Trophoblast cell (in vitro differentiated cells and primary cell): Measurements from ENCODE around the gene SLIRP.

ENCODE experiments used
- DNase-seq, 2 donors: peaks; one replicate each; pipeline ENCODE4 v3.0.0-alpha.2; 2016
- H2AFZ ChIP-seq: 2 replicates; pipeline ENCODE4 v1.6.1; 2013; ENCODE audit warnings: low read length, moderate library complexity, mild to moderate bottlenecking; ENCODE audit not compliant: insufficient read depth, poor library complexity
- H2AK5ac ChIP-seq: 2 replicates; pipeline ENCODE4 v1.6.1; 2013; ENCODE audit warnings: mild to moderate bottlenecking, low read length
- H2BK120ac ChIP-seq: 2 replicates; pipeline ENCODE4 v1.6.1; 2013; ENCODE audit warnings: low read length, mild to moderate bottlenecking, moderate library complexity; ENCODE audit not compliant: insufficient read depth, poor library complexity
- H2BK12ac ChIP-seq: 2 replicates; pipeline ENCODE4 v1.6.1; 2013; ENCODE audit warnings: mild to moderate bottlenecking, low read length, moderate library complexity
- H2BK5ac ChIP-seq: 2 replicates; pipeline ENCODE4 v1.6.1; 2013; ENCODE audit warnings: low read length, low read depth, moderate library complexity, mild to moderate bottlenecking; ENCODE audit not compliant: poor library complexity
- H3K14ac ChIP-seq: 2 replicates; pipeline ENCODE4 v1.6.1; 2013; ENCODE audit warnings: mild to moderate bottlenecking, low read length
- H3K18ac ChIP-seq: 2 replicates; pipeline ENCODE4 v1.6.1; 2013; ENCODE audit warnings: mild to moderate bottlenecking, low read length
- H3K23ac ChIP-seq: 2 replicates; pipeline ENCODE4 v1.6.1; 2013; ENCODE audit warnings: low read length
- H3K27ac ChIP-seq: 2 replicates; pipeline ENCODE4 v1.5.1; 2013; ENCODE audit warnings: low read depth, mild to moderate bottlenecking, inconsistent platforms, low read length, moderate library complexity
- H3K27me3 ChIP-seq: 2 replicates; pipeline ENCODE4 v1.6.1; 2013; ENCODE audit warnings: inconsistent platforms, mild to moderate bottlenecking, low read length, moderate library complexity; ENCODE audit not compliant: insufficient read depth
- H3K36me3 ChIP-seq, 2 experiments: 1 replicate in 1 of 2; 2 replicates in 1 of 2; pipeline ENCODE4 v1.6.1; 2013; ENCODE audit warnings: low read length in 2 of 2, mild to moderate bottlenecking in 2 of 2, moderate library complexity in 1 of 2; ENCODE audit not compliant: insufficient read depth in 2 of 2, control insufficient read depth in 1 of 2
- H3K4ac ChIP-seq: 2 replicates; pipeline ENCODE4 v1.6.1; 2013; ENCODE audit warnings: low read depth, mild to moderate bottlenecking, low read length, moderate library complexity
- H3K4me1 ChIP-seq, 2 experiments: 1 replicate in 1 of 2; 2 replicates in 1 of 2; pipeline ENCODE4 v1.6.1; 2013; ENCODE audit warnings: low read length in 2 of 2, mild to moderate bottlenecking in 2 of 2, moderate library complexity in 1 of 2; ENCODE audit not compliant: insufficient read depth in 2 of 2, control insufficient read depth in 1 of 2
- H3K4me2 ChIP-seq: 2 replicates; pipeline ENCODE4 v1.6.1; 2013; ENCODE audit warnings: inconsistent platforms, mild to moderate bottlenecking, low read length, moderate library complexity
- H3K4me3 ChIP-seq: 2 replicates; pipeline ENCODE4 v1.5.1; 2013; ENCODE audit warnings: mild to moderate bottlenecking, low read depth, low read length, inconsistent platforms
- H3K79me1 ChIP-seq: one replicate; pipeline ENCODE4 v1.6.1; 2013; ENCODE audit warnings: low read length
- H3K79me2 ChIP-seq: 2 replicates; pipeline ENCODE4 v1.6.1; 2013; ENCODE audit warnings: low read length, mild to moderate bottlenecking; ENCODE audit not compliant: control insufficient read depth, insufficient read depth, poor library complexity
- H3K9ac ChIP-seq: 2 replicates; pipeline ENCODE4 v1.6.1; 2013; ENCODE audit warnings: mild to moderate bottlenecking, low read length
- H3K9me3 ChIP-seq: 2 replicates; pipeline ENCODE4 v1.6.1; 2013; ENCODE audit warnings: low read depth, mild to moderate bottlenecking, control low read depth, inconsistent platforms, low read length; ENCODE audit not compliant: insufficient read depth
- H4K12ac ChIP-seq: 2 replicates; pipeline ENCODE4 v1.6.1; 2013; ENCODE audit warnings: low read depth, mild to moderate bottlenecking, low read length, moderate library complexity
- H4K8ac ChIP-seq: 2 replicates; pipeline ENCODE4 v1.6.1; 2013; ENCODE audit warnings: low read depth, mild to moderate bottlenecking, low read length, moderate library complexity
- H4K91ac ChIP-seq: one replicate; pipeline ENCODE4 v1.6.1; 2013; ENCODE audit warnings: low read depth, mild to moderate bottlenecking, low read length, moderate library complexity
- WGBS: extraction: QIAGEN DNeasy Blood & Tissue Kit; methylation state at CpG from one replicate; pipeline ENCODE4 v1.1.7; 2013; ENCODE audit warnings: missing lambda C conversion rate; ENCODE audit not compliant: insufficient read length, insufficient coverage; ENCODE audit errors: extremely low coverage; 5-methylcytosine and 5-hydroxymethylcytosine counted together

SLIRP gene

DNA sequence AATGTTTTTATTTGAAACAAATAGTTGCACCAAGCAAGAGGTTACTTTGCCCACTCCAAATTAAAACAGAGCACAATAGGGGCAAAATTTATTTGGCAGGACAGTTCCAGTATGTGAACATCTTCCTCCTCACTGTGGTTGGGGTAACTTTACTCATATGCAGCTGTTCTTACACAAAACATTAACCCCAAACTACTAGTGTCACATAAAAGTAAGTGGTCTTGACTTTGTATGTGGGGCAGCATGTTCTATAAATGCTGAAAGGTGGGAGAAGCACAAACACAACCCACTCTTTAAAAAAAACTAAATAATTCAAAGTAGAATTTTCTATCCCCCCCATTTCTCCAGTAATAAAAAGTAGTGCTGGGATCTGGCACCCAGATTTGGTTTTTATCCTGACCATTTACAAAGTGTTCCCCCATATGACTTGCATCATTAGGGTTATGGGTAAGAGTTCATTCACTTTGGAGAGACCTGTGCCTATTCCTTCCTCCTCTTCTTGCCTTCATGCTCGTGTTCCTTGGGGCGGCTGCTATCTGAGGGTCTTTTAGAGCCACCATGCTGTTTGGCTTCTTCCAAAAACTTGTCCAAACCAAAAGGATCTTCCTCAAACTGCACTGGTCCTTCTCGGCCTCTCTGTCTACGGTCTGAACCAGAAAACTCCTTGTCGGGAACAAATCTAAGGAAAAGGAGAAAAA is 9.9 kb downstream of the SLIRP start:
- Histone ChIP-seq H2AFZ (no peak overlapping the region), H2BK12ac (no peak overlapping the region), H3K9ac (no peak overlapping the region), H2BK120ac (no peak overlapping the region), H4K91ac (no peak overlapping the region), H3K18ac (no peak overlapping the region), H3K27me3 (no peaks in the 10 kb centered on the region), H3K36me3 (peaks cover 35 to 46% of the 10 kb centered on the region in 2 experiments), H3K4ac (no peak overlapping the region), H4K12ac (no peak overlapping the region), H3K4me1 (no peaks in the 10 kb centered on the region), H2BK5ac (no peak overlapping the region), H3K4me2 (no peak overlapping the region), H3K79me2 (no peaks in the 10 kb centered on the region), H3K4me3 (no peak overlapping the region), H3K14ac (no peak overlapping the region), H3K79me1 (no peaks in the 10 kb centered on the region), H4K8ac (no peak overlapping the region), H3K9me3 (no peaks in the 10 kb centered on the region), H3K27ac (no peak overlapping the region), H3K23ac (no peak overlapping the region), H2AK5ac (no peak overlapping the region)
- no peak for DNase-seq
- WGBS: no CpG with 5 or more reads among the region's 5 CpGs

DNA sequence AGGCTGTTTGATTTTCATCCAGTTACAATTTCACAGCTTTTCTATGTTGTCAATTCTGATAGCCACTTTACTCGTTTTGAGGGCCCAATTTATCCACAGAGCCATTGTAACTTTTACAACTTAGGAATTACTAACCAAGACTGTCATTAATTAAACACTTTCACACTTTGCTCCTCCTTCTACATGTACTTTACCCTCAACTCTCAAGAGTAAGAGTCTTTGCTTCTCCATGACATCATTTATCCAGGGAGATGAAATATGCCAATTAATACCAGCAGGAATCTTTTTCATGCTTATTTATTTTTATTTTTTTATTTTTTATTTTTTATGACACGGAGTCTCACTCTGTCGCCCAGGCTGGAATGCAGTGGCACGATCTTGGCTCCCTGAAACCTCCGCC is 13.5 kb downstream of the SLIRP start:
- DNase-seq: no peak
- H3K14ac ChIP-seq: no peak overlapping the region
- H3K36me3 ChIP-seq: peaks cover 37 to 44% of the 10 kb centered on the region in 2 experiments
- H3K27ac ChIP-seq: no peak overlapping the region
- H3K27me3 ChIP-seq: no peaks in the 10 kb centered on the region
- no peak overlapping the region for H4K12ac ChIP-seq
- H4K91ac ChIP-seq: no peak overlapping the region
- no peak overlapping the region for H3K4me3 ChIP-seq
- H3K79me2 ChIP-seq: no peaks in the 10 kb centered on the region
- H3K79me1 ChIP-seq: no peaks in the 10 kb centered on the region
- H2AK5ac ChIP-seq: no peak overlapping the region
- H3K4me2 ChIP-seq: no peak overlapping the region
- no peaks in the 10 kb centered on the region for H3K4me1 ChIP-seq
- no peak overlapping the region for H2BK120ac ChIP-seq
- no peak overlapping the region for H3K9ac ChIP-seq
- no peak overlapping the region for H2BK12ac ChIP-seq
- no peak overlapping the region for H3K23ac ChIP-seq
- H3K9me3 ChIP-seq: no peaks in the 10 kb centered on the region
- no CpG with 5 or more reads among the region's 5 CpGs for WGBS
- no peak overlapping the region for H3K18ac ChIP-seq
- H2BK5ac ChIP-seq: no peak overlapping the region
- no peak overlapping the region for H2AFZ ChIP-seq
- no peak overlapping the region for H3K4ac ChIP-seq
- H4K8ac ChIP-seq: no peak overlapping the region

DNA sequence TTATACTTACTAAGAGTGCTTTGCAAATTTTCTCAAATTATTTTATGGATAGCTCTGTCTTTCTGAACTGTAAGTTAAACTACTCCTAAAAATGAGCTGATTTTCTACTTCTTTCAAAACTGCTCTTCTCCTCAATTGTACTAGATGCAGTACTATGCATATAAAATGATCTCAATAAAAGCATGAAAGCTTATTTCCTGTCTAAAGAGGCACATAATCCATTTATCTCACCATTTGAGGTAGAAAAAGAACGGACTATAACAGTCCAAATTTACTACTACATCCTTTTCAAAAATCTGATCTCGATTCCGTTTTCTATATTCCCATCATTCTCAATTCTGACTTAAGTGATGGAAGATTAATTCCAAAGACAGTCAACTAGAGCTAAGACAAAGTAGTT is 14.4 kb downstream of the SLIRP start:
- Histone ChIP-seq H2AK5ac (no peak overlapping the region), H3K79me1 (no peaks in the 10 kb centered on the region), H3K36me3 (peaks cover 38 to 46% of the 10 kb centered on the region in 2 experiments), H3K27me3 (no peaks in the 10 kb centered on the region), H2BK5ac (no peak overlapping the region), H3K9me3 (no peaks in the 10 kb centered on the region), H4K91ac (no peak overlapping the region), H3K9ac (no peak overlapping the region), H3K4ac (no peak overlapping the region), H2BK12ac (no peak overlapping the region), H2AFZ (no peak overlapping the region), H2BK120ac (no peak overlapping the region), H3K23ac (no peak overlapping the region), H3K4me2 (no peak overlapping the region), H4K12ac (no peak overlapping the region), H3K14ac (no peak overlapping the region), H3K18ac (no peak overlapping the region), H3K27ac (no peak overlapping the region), H4K8ac (no peak overlapping the region), H3K4me3 (no peak overlapping the region), H3K79me2 (no peaks in the 10 kb centered on the region), H3K4me1 (no peaks in the 10 kb centered on the region)
- DNase-seq: no peak
- 100% methylated on average over 2 of the region's 3 CpGs for WGBS

DNA sequence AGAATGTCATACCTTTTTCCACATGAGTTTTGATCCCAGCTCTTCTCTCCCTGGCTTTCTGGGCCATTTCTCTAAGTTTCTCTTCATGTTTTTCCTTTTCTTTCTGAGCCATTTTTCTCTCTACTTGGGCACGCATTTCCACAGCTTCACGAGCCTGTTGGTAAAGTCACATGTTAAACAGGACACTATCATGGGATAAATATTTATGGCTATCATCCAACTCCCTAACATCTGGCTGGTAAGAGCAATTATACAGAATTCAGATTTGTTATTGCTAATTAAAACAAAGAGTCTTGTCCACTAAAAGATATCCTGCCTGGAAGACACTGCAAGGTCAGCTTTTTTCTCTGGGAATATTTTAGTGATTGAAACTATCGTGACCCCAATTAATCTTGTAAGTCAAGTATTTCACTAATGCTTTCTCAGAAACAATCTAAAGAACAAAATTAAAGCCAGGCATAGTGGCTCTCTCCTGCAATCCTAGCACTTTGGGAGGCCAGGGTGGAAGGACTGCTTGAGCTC is 23.1 kb downstream of the SLIRP start:
- WGBS: no CpG with 5 or more reads among the region's 3 CpGs
- H3K14ac ChIP-seq: no peak overlapping the region
- H3K18ac ChIP-seq: no peak overlapping the region
- no peak overlapping the region for H3K4me2 ChIP-seq
- no peak overlapping the region for H2BK12ac ChIP-seq
- no peak overlapping the region for H2BK120ac ChIP-seq
- no peaks in the 10 kb centered on the region for H3K9me3 ChIP-seq
- H3K79me1 ChIP-seq: no peaks in the 10 kb centered on the region
- H2AFZ ChIP-seq: no peak overlapping the region
- no peaks in the 10 kb centered on the region for H3K79me2 ChIP-seq
- H3K4me1 ChIP-seq: no peaks in the 10 kb centered on the region
- no peak overlapping the region for H3K9ac ChIP-seq
- H3K4me3 ChIP-seq: no peak overlapping the region
- H3K27me3 ChIP-seq: no peaks in the 10 kb centered on the region
- no peak overlapping the region for H2AK5ac ChIP-seq
- H3K27ac ChIP-seq: no peak overlapping the region
- H4K91ac ChIP-seq: no peak overlapping the region
- no peak for DNase-seq
- H3K36me3 ChIP-seq: peaks cover 34 to 39% of the 10 kb centered on the region in 2 experiments
- no peak overlapping the region for H4K8ac ChIP-seq
- no peak overlapping the region for H2BK5ac ChIP-seq
- no peak overlapping the region for H3K4ac ChIP-seq
- no peak overlapping the region for H4K12ac ChIP-seq
- no peak overlapping the region for H3K23ac ChIP-seq
